Liver (tissue), 9 donors: Measurements from ENCODE around the gene UBIAD1. TPM values are rescaled to one million over a fixed set of nuclear protein-coding genes. Genes with fewer than 3 reads are reported as not detected.
"Not testable (repeated sequence)": the region's sequence is repeated elsewhere in the genome, so short reads cannot be mapped to it uniquely, and the experiment has no call there.

Experiments used
- DNase-seq: peaks from one replicate; pipeline ENCODE4 v3.0.0-alpha.2; 2017; ENCODE audit warnings: low spot score
- H3K27ac ChIP-seq, 2 donors: one replicate each; pipeline ENCODE4 v1.7.0; 2013; ENCODE audit warnings: inconsistent platforms in 2 of 2, low read length in 2 of 2, control low read depth in 1 of 2, low read depth in 1 of 2, mild to moderate bottlenecking in 1 of 2
- H3K27me3 ChIP-seq, 4 donors: one replicate each; pipeline versions ENCODE4 v1.6.1 to v1.7.0; 2013; ENCODE audit warnings: low read length in 3 of 4, inconsistent platforms in 1 of 4, mild to moderate bottlenecking in 1 of 4, moderate library complexity in 1 of 4; ENCODE audit not compliant: control insufficient read depth in 4 of 4, insufficient read depth in 4 of 4
- H3K36me3 ChIP-seq, 4 donors: one replicate each; pipeline versions ENCODE4 v1.6.1 to v1.7.0; 2013; ENCODE audit warnings: low read length in 3 of 4, mild to moderate bottlenecking in 3 of 4, low read depth in 1 of 4, moderate library complexity in 1 of 4; ENCODE audit not compliant: control insufficient read depth in 4 of 4, insufficient read depth in 3 of 4
- H3K4me1 ChIP-seq, 4 donors: one replicate each; pipeline versions ENCODE4 v1.6.1 to v1.7.0; 2013; ENCODE audit warnings: low read length in 3 of 4, mild to moderate bottlenecking in 3 of 4, moderate library complexity in 1 of 4; ENCODE audit not compliant: control insufficient read depth in 4 of 4, insufficient read depth in 4 of 4
- H3K4me3 ChIP-seq, 3 donors: one replicate each; pipeline versions ENCODE4 v1.6.1 to v1.7.0; 2013; ENCODE audit warnings: low read length in 3 of 3, control low read depth in 1 of 3, low read depth in 1 of 3, mild to moderate bottlenecking in 1 of 3
- H3K9ac ChIP-seq, 2 donors: one replicate each; pipeline ENCODE4 v1.7.0; 2013; ENCODE audit warnings: low read length in 2 of 2, mild to moderate bottlenecking in 2 of 2, moderate library complexity in 2 of 2, control low read depth in 1 of 2, low read depth in 1 of 2
- H3K9me3 ChIP-seq, 4 donors: one replicate each; pipeline versions ENCODE4 v1.6.1 to v1.7.0; 2013; ENCODE audit warnings: low read length in 3 of 4; ENCODE audit not compliant: control insufficient read depth in 4 of 4
- ATF3 ChIP-seq: IDR thresholded peaks from 2 replicates; pipeline ENCODE4 v1.6.1; 2016; ENCODE audit warnings: antibody characterized with exemption
- EGR1 ChIP-seq, 2 donors: IDR thresholded peaks; 2 replicates each; pipeline ENCODE4 v1.6.1; 2016 to 2018; ENCODE audit warnings: antibody characterized with exemption in 2 of 2, low read depth in 2 of 2
- FOXA1 ChIP-seq: IDR thresholded peaks from 2 replicates; pipeline ENCODE4 v1.6.1; 2016; ENCODE audit warnings: antibody characterized with exemption
- FOXA2 ChIP-seq: IDR thresholded peaks from 2 replicates; pipeline ENCODE4 v1.6.1; 2016; ENCODE audit warnings: antibody characterized with exemption
- GABPA ChIP-seq, 2 donors: IDR thresholded peaks in 1 of 2; conservative IDR thresholded peaks in 1 of 2; 2 replicates each; pipeline ENCODE4 v1.6.1; 2016; ENCODE audit warnings: antibody characterized with exemption in 2 of 2, mild to moderate bottlenecking in 1 of 2, moderate library complexity in 1 of 2
- HNF4A ChIP-seq, 2 donors: conservative IDR thresholded peaks; 2 replicates each; pipeline ENCODE4 v1.6.1; 2016; ENCODE audit warnings: antibody characterized with exemption in 2 of 2, mild to moderate bottlenecking in 2 of 2
- HNF4G ChIP-seq: IDR thresholded peaks from 2 replicates; pipeline ENCODE4 v1.6.1; 2016; ENCODE audit warnings: antibody characterized with exemption
- JUND ChIP-seq, 2 donors: IDR thresholded peaks; 2 replicates each; pipeline ENCODE4 v1.6.1; 2016; ENCODE audit warnings: antibody characterized with exemption in 2 of 2
- MAX ChIP-seq: IDR thresholded peaks from 2 replicates; pipeline ENCODE4 v1.6.1; 2016; ENCODE audit warnings: antibody characterized with exemption
- RXRA ChIP-seq, 2 donors: IDR thresholded peaks; 2 replicates each; pipeline ENCODE4 v1.6.1; 2017 to 2018; ENCODE audit warnings: antibody characterized with exemption in 2 of 2, mild to moderate bottlenecking in 1 of 2
- SP1 ChIP-seq: IDR thresholded peaks from 2 replicates; pipeline ENCODE4 v1.6.1; 2018; ENCODE audit warnings: antibody characterized with exemption, mild to moderate bottlenecking
- YY1 ChIP-seq: IDR thresholded peaks from 2 replicates; pipeline ENCODE4 v1.6.1; 2016; ENCODE audit warnings: antibody characterized with exemption, mild to moderate bottlenecking
- WGBS: extraction: QIAGEN DNeasy Blood & Tissue Kit; methylation state at CpG from one replicate; pipeline ENCODE4 v1.1.7; 2013; 5-methylcytosine and 5-hydroxymethylcytosine counted together
- polyA plus RNA-seq, 2 donors: library from polyadenylated mRNA; stranded (reverse) in 1 of 2; unstranded in 1 of 2; fragments of 200-250 nt in 1 of 2; fragments of >200 nt in 1 of 2; fragmentation: Nextera tagmentation in 1 of 2; extraction: Ambion mirVana in 1 of 2; gene quantifications; one replicate each; pipeline versions ENCODE4 v1.2.1 to v1.2.3, GENCODE V29; 2013 to 2015
- total RNA-seq, 2 donors: library from RNA; depleted of rRNA; stranded (reverse); fragments of >200 nt; gene quantifications; one replicate each; pipeline ENCODE4 v1.2.3, GENCODE V29; 2014
- TF ChIP-seq, protein P1 (sequence below): IDR thresholded peaks from 2 replicates; pipeline ENCODE4 v1.6.1; 2016; ENCODE audit warnings: antibody characterized with exemption, mild to moderate bottlenecking
- TF ChIP-seq, protein P2 (sequence below): IDR thresholded peaks from 2 replicates; pipeline ENCODE4 v1.6.1; 2016; ENCODE audit warnings: antibody characterized with exemption
- TF ChIP-seq, protein P3 (sequence below): fragments of 150-350 bp; IDR thresholded peaks from 2 replicates; pipeline ENCODE4 v1.5.1; 2017; ENCODE audit warnings: improper control_type of control experiment, low read depth, low read length; ENCODE audit not compliant: missing input control
- donor health status: healthy.
- donor health status: healthy.
- donor health status: healthy.
- donor health status: healthy.
- donor health status: healthy.

UBIAD1 gene
- total and polyA plus RNA-seq, 4 donors, result 5.4 to 10.2 (median 8.9) TPM

DNA sequence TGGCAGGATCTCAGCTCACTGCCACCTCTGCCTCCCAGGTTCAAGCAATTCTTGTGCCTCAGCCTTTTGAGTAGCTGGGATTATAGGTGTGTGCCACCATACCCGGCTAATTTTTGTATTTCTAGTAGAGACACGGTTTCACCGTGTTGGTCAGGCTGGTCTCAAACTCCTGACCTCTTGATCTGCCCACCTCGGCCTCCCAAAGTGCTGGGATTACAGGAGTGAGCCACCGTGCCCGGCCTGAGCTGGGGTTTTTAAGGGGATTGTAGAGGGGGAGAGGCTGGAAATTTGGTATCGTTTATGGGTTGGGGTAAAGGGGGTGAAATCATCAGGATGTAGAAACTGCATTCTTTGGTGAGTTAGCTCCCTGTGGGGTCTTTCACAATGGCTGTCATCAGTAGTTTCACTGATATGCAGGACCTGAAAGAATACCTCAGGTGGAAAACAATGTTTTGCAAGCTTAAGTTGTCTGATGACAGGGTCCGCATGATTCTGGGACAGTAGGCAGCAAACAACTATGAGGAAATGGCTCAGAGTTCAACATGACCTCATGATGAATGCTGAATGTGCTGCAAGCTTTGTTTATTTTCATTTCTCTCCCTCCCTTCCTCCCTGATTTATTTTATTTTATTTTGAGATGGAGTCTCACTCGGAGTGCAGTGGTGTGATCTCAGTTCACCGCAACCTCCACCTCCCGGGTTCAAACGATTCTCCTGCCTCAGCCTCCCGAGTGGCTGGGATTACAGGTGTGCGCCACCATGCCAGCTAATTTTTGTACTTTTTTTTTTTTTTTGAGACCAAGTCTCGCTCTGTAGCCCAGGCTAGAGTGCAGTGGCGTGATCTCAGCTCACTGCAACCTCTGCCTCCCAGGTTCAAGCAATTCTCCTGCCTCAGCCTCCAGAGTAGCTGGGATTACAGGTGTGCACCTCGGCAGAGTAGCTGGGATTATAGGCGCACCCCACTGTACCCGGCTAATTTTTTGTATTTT, 5.4 kb upstream of the UBIAD1 start:
- H3K9me3 ChIP-seq, H3K4me3 ChIP-seq, H3K36me3 ChIP-seq, H3K27me3 ChIP-seq, DNase-seq: not testable (repeated sequence)
- peak overlapping the region in 1 of 2 donors; percentile 74 for H3K9ac ChIP-seq
- H3K4me1 ChIP-seq, result peaks cover 0 to 12% (median 5%) of the 10 kb centered on the region in 4 donors
- 61% methylated on average over 19 of the region's 19 CpGs for WGBS
- H3K27ac ChIP-seq, result peak overlapping the region; percentile 94 to 95
- peak; percentile 88 for TF ChIP-seq FOXA2
- TF ChIP-seq YY1, result peak; percentile 87
- TF ChIP-seq, protein P1, sequence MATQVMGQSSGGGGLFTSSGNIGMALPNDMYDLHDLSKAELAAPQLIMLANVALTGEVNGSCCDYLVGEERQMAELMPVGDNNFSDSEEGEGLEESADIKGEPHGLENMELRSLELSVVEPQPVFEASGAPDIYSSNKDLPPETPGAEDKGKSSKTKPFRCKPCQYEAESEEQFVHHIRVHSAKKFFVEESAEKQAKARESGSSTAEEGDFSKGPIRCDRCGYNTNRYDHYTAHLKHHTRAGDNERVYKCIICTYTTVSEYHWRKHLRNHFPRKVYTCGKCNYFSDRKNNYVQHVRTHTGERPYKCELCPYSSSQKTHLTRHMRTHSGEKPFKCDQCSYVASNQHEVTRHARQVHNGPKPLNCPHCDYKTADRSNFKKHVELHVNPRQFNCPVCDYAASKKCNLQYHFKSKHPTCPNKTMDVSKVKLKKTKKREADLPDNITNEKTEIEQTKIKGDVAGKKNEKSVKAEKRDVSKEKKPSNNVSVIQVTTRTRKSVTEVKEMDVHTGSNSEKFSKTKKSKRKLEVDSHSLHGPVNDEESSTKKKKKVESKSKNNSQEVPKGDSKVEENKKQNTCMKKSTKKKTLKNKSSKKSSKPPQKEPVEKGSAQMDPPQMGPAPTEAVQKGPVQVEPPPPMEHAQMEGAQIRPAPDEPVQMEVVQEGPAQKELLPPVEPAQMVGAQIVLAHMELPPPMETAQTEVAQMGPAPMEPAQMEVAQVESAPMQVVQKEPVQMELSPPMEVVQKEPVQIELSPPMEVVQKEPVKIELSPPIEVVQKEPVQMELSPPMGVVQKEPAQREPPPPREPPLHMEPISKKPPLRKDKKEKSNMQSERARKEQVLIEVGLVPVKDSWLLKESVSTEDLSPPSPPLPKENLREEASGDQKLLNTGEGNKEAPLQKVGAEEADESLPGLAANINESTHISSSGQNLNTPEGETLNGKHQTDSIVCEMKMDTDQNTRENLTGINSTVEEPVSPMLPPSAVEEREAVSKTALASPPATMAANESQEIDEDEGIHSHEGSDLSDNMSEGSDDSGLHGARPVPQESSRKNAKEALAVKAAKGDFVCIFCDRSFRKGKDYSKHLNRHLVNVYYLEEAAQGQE, result peak; percentile 58
- peak; percentile 74 for TF ChIP-seq HNF4G
- peak; percentile 94 to 96 for TF ChIP-seq JUND (IDR thresholded peaks at IDR 0.05)
- peak; percentile 86 for TF ChIP-seq ATF3
- peak in 1 of 2 donors; percentile 47 for TF ChIP-seq EGR1 (IDR thresholded peaks at IDR 0.05; ENCODE audit: low read depth in 2 of 2)
- TF ChIP-seq GABPA (IDR thresholded peaks at IDR 0.05 in 1 of 2, conservative IDR thresholded peaks at IDR 0.05 in 1 of 2), result peak; percentile 11 to 64
- peak; percentile 73 for TF ChIP-seq MAX
- peak; percentile 84 for TF ChIP-seq SP1
- peak; percentile 90 to 93 for TF ChIP-seq HNF4A (conservative IDR thresholded peaks at IDR 0.05)
- TF ChIP-seq, protein P2, sequence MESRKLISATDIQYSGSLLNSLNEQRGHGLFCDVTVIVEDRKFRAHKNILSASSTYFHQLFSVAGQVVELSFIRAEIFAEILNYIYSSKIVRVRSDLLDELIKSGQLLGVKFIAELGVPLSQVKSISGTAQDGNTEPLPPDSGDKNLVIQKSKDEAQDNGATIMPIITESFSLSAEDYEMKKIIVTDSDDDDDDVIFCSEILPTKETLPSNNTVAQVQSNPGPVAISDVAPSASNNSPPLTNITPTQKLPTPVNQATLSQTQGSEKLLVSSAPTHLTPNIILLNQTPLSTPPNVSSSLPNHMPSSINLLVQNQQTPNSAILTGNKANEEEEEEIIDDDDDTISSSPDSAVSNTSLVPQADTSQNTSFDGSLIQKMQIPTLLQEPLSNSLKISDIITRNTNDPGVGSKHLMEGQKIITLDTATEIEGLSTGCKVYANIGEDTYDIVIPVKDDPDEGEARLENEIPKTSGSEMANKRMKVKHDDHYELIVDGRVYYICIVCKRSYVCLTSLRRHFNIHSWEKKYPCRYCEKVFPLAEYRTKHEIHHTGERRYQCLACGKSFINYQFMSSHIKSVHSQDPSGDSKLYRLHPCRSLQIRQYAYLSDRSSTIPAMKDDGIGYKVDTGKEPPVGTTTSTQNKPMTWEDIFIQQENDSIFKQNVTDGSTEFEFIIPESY, result peak; percentile 64
- TF ChIP-seq RXRA (IDR thresholded peaks at IDR 0.05), result peak; percentile 58 to 86
- peak; percentile 50 for TF ChIP-seq FOXA1

GRCh38 chr1:11272544-11272831, 510 bp upstream of the UBIAD1 start:
- no peak for DNase-seq
- Histone ChIP-seq H3K4me1 (peaks cover 3 to 33% (median 27%) of the 10 kb centered on the region in 4 donors), H3K9ac (no peak overlapping the region), H3K4me3 (no peak overlapping the region), H3K36me3 (no peaks in the 10 kb centered on the region), H3K9me3 (no peaks in the 10 kb centered on the region), H3K27me3 (no peaks in the 10 kb centered on the region), H3K27ac (peak overlapping the region; percentile 33 to 92)
- 11% methylated on average over 9 of the region's 9 CpGs for WGBS
- TF ChIP-seq, protein P3, sequence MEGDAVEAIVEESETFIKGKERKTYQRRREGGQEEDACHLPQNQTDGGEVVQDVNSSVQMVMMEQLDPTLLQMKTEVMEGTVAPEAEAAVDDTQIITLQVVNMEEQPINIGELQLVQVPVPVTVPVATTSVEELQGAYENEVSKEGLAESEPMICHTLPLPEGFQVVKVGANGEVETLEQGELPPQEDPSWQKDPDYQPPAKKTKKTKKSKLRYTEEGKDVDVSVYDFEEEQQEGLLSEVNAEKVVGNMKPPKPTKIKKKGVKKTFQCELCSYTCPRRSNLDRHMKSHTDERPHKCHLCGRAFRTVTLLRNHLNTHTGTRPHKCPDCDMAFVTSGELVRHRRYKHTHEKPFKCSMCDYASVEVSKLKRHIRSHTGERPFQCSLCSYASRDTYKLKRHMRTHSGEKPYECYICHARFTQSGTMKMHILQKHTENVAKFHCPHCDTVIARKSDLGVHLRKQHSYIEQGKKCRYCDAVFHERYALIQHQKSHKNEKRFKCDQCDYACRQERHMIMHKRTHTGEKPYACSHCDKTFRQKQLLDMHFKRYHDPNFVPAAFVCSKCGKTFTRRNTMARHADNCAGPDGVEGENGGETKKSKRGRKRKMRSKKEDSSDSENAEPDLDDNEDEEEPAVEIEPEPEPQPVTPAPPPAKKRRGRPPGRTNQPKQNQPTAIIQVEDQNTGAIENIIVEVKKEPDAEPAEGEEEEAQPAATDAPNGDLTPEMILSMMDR, result no peak
- no peak for TF ChIP-seq YY1
- no peak for TF ChIP-seq MAX
- TF ChIP-seq, protein P1, result no peak
- no peak for TF ChIP-seq HNF4G
- no peak for TF ChIP-seq EGR1 (IDR thresholded peaks at IDR 0.05; ENCODE audit: low read depth in 2 of 2)
- TF ChIP-seq, protein P2, result no peak
- no peak for TF ChIP-seq FOXA1
- no peak for TF ChIP-seq RXRA (IDR thresholded peaks at IDR 0.05)
